ENCODE data around the gene SECISBP2L.
A peak's percentile ranks its signal among the peaks of the same experiment; 100 is the strongest.

SECISBP2L gene

GRCh38 chr15:49059491-49059890 lies 13.2 kb upstream of the SECISBP2L start:
- DNase-seq: no peak

GRCh38 chr15:49058559-49058958 lies 12.3 kb upstream of the SECISBP2L start:
- DNase-seq: no peak

- no peak for DNase-seq
Observed at GRCh38 chr15:49055630-49056029, 9.4 kb upstream of the SECISBP2L start.

GRCh38 chr15:49052662-49053061 lies 6.4 kb upstream of the SECISBP2L start:
- no peak for DNase-seq

- DNase-seq: no peak
Observed at GRCh38 chr15:49047456-49047855, 1.2 kb upstream of the SECISBP2L start.

- peak in 1 of 2 donors; percentile 7 for DNase-seq
Observed at GRCh38 chr15:49045751-49046219, 461 bp downstream of the SECISBP2L start.

GRCh38 chr15:49044766-49045606 lies 1.3 kb downstream of the SECISBP2L start:
- no peak for DNase-seq

GRCh38 chr15:49044002-49044401 lies 2.2 kb downstream of the SECISBP2L start:
- no peak for DNase-seq

- DNase-seq: no peak
Observed at GRCh38 chr15:49042165-49042564, 4.1 kb downstream of the SECISBP2L start.

GRCh38 chr15:49041426-49041825 lies 4.8 kb downstream of the SECISBP2L start:
- no peak for DNase-seq

GRCh38 chr15:49040151-49040550 lies 6.1 kb downstream of the SECISBP2L start:
- DNase-seq: no peak

- DNase-seq: no peak
Observed at GRCh38 chr15:49038382-49038781, 7.9 kb downstream of the SECISBP2L start.

GRCh38 chr15:49037546-49037940 lies 8.7 kb downstream of the SECISBP2L start:
- DNase-seq: no peak

- DNase-seq: no peak
Observed at GRCh38 chr15:49036650-49037545, 9.3 kb downstream of the SECISBP2L start.

- no peak for DNase-seq
Observed at GRCh38 chr15:49035825-49036224, 10.4 kb downstream of the SECISBP2L start.

- no peak for DNase-seq
Observed at GRCh38 chr15:49032601-49033145, 13.6 kb downstream of the SECISBP2L start.

- no peak for DNase-seq
Observed at GRCh38 chr15:49031804-49032203, 14.4 kb downstream of the SECISBP2L start.

- no peak for DNase-seq
Observed at GRCh38 chr15:49026700-49027099, 19.5 kb downstream of the SECISBP2L start.

- no peak for DNase-seq
Observed at GRCh38 chr15:49024840-49025239, 21.4 kb downstream of the SECISBP2L start.

GRCh38 chr15:49023354-49023753 lies 22.9 kb downstream of the SECISBP2L start:
- no peak for DNase-seq

GRCh38 chr15:49015896-49016295 lies 30.4 kb downstream of the SECISBP2L start:
- no peak for DNase-seq

GRCh38 chr15:48999314-48999713 lies 46.9 kb downstream of the SECISBP2L start:
- no peak for DNase-seq

GRCh38 chr15:48996276-48996675 lies 50.0 kb downstream of the SECISBP2L start:
- DNase-seq: no peak

Measured in bone marrow (tissue), 2 donors.